SIG-M5 treated with dmso at 0.1 percent for 504 hours (cell line): ENCODE results near the gene DHX8.
"Not testable (repeated sequence)": the region's sequence is repeated elsewhere in the genome, so short reads cannot be mapped to it uniquely, and the experiment has no call there.

Experiments
- DNase-seq: peaks from one replicate; lab custom pipeline; 2025; ENCODE audit not compliant: unreplicated experiment; lab: John Stamatoyannopoulos, UW

The DHX8 gene

GRCh38 chr17:43483674-43484551 is at the start of gene DHX8:
Gene DHX8 (plus strand): TSS chr17:43483975. CDS start chr17:43484038, 63 bp downstream.
- peak; percentile 100 for DNase-seq

- DNase-seq, result no peak
Measured at GRCh38 chr17:43434902-43435319, 48.9 kb upstream of the DHX8 start.

- no peak for DNase-seq
Measured at GRCh38 chr17:43437756-43438155, 46.0 kb upstream of the DHX8 start.

GRCh38 chr17:43438626-43439025 is 45.1 kb upstream of the DHX8 start:
- DNase-seq, result no peak

- DNase-seq, result no peak
Measured at GRCh38 chr17:43439041-43439440, 44.7 kb upstream of the DHX8 start.

- DNase-seq, result no peak
Measured at GRCh38 chr17:43442711-43443110, 41.1 kb upstream of the DHX8 start.

GRCh38 chr17:43443381-43443780 is 40.4 kb upstream of the DHX8 start:
- no peak for DNase-seq

GRCh38 chr17:43444223-43445008 is 39.4 kb upstream of the DHX8 start:
- DNase-seq, result no peak

GRCh38 chr17:43445009-43445589 is 38.7 kb upstream of the DHX8 start:
- no peak for DNase-seq

GRCh38 chr17:43446773-43447172 is 37.0 kb upstream of the DHX8 start:
- no peak for DNase-seq

- DNase-seq, result no peak
Measured at GRCh38 chr17:43448720-43449469, 34.9 kb upstream of the DHX8 start.

GRCh38 chr17:43449470-43450248 is 34.1 kb upstream of the DHX8 start:
- no peak for DNase-seq

- DNase-seq, result not testable (repeated sequence)
Measured at GRCh38 chr17:43450791-43451190, 33.0 kb upstream of the DHX8 start.

- not testable (repeated sequence) for DNase-seq
Measured at GRCh38 chr17:43451741-43452140, 32.0 kb upstream of the DHX8 start.

- no peak for DNase-seq
Measured at GRCh38 chr17:43453331-43453812, 30.4 kb upstream of the DHX8 start.

GRCh38 chr17:43454868-43455267 is 28.9 kb upstream of the DHX8 start:
- DNase-seq, result no peak

GRCh38 chr17:43456029-43456428 is 27.7 kb upstream of the DHX8 start:
- no peak for DNase-seq

GRCh38 chr17:43456661-43457361 is 27.0 kb upstream of the DHX8 start:
- DNase-seq, result peak; percentile 64

- DNase-seq, result no peak
Measured at GRCh38 chr17:43457362-43457692, 26.4 kb upstream of the DHX8 start.

GRCh38 chr17:43459878-43460277 is 23.9 kb upstream of the DHX8 start:
- not testable (repeated sequence) for DNase-seq
